DND-41 (cell line): ENCODE measurements around the gene KHDRBS2.

Source experiments
- ATAC-seq: fragments of 200-7000 bp; cut with Tn5 transposase; 3 replicates; pipeline ENCODE4 v1.9.1; 2021; ENCODE audit warnings: low read depth; ENCODE audit not compliant: insufficient read depth
- DNase-seq: peaks from one replicate; pipeline ENCODE4 v3.0.0-alpha.2; 2020
- H2AFZ ChIP-seq: 2 replicates; pipeline ENCODE4 v1.6.0; 2012; ENCODE audit warnings: low read depth, low read length
- H3K27ac ChIP-seq: 2 replicates; pipeline ENCODE4 v1.5.1; 2012; ENCODE audit warnings: low read length, inconsistent platforms
- H3K27me3 ChIP-seq: fragments of 200-600 bp; sonication (generic); 2 replicates; pipeline ENCODE4 v1.6.0; 2012; ENCODE audit warnings: low read length, mild to moderate bottlenecking, inconsistent platforms; ENCODE audit not compliant: insufficient read depth, poor library complexity
- H3K36me3 ChIP-seq: 2 replicates; pipeline ENCODE4 v1.5.1; 2012; ENCODE audit warnings: low read length, inconsistent platforms; ENCODE audit not compliant: insufficient read depth
- H3K4me1 ChIP-seq: 2 replicates; pipeline ENCODE4 v1.5.1; 2012; ENCODE audit warnings: mild to moderate bottlenecking, low read length; ENCODE audit not compliant: insufficient read depth
- H3K4me2 ChIP-seq: 2 replicates; pipeline ENCODE4 v1.6.0; 2012; ENCODE audit warnings: mild to moderate bottlenecking, moderate library complexity, low read length, inconsistent platforms; ENCODE audit not compliant: insufficient read depth
- H3K4me3 ChIP-seq, 2 experiments: fragments of 200-600 bp in 1 of 2; shearing (Covaris generic) in 1 of 2; 2 replicates each; pipeline ENCODE4 v1.5.1; 2012 to 2016; ENCODE audit warnings: inconsistent platforms in 2 of 2, low read length in 2 of 2, mild to moderate bottlenecking in 2 of 2, low read depth in 1 of 2, moderate library complexity in 1 of 2
- H3K79me2 ChIP-seq: 2 replicates; pipeline ENCODE4 v1.6.0; 2012; ENCODE audit warnings: low read length, inconsistent platforms; ENCODE audit not compliant: insufficient read depth
- H3K9ac ChIP-seq: 2 replicates; pipeline ENCODE4 v1.6.0; 2012; ENCODE audit warnings: low read depth, mild to moderate bottlenecking, inconsistent platforms, low read length, moderate library complexity
- H3K9me3 ChIP-seq: 2 replicates; pipeline ENCODE4 v1.5.1; 2012; ENCODE audit warnings: low read length, moderate library complexity, mild to moderate bottlenecking, inconsistent platforms; ENCODE audit not compliant: insufficient read depth, severe bottlenecking
- H4K20me1 ChIP-seq: 2 replicates; pipeline ENCODE4 v1.6.0; 2012; ENCODE audit warnings: low read length; ENCODE audit not compliant: insufficient read depth
- CTCF ChIP-seq: IDR thresholded peaks from 2 replicates; pipeline ENCODE4 v1.5.1; 2012; ENCODE audit warnings: borderline replicate concordance, low read length, moderate library complexity, mild to moderate bottlenecking; ENCODE audit not compliant: poor library complexity, severe bottlenecking; ENCODE audit errors: extremely low read depth
- EZH2 ChIP-seq: IDR thresholded peaks from 3 replicates; pipeline ENCODE4 v1.6.1; 2012; ENCODE audit warnings: borderline replicate concordance, low read depth, mild to moderate bottlenecking, moderate library complexity, low read length, inconsistent platforms; ENCODE audit not compliant: severe bottlenecking

Gene KHDRBS2

GRCh38 chr6:62009445-62009844 is 276.6 kb downstream of the KHDRBS2 start:
- H3K27ac ChIP-seq: no peak overlapping the region
- no peaks in the 10 kb centered on the region for H3K9me3 ChIP-seq
- no peaks in the 10 kb centered on the region for H3K27me3 ChIP-seq
- DNase-seq: no peak
- H3K4me2 ChIP-seq: no peak overlapping the region
- no peak overlapping the region for H3K4me3 ChIP-seq
- no peaks in the 10 kb centered on the region for H3K4me1 ChIP-seq
- no peaks in the 10 kb centered on the region for H4K20me1 ChIP-seq
- no peaks in the 10 kb centered on the region for H3K79me2 ChIP-seq
- no peaks in the 10 kb centered on the region for H3K36me3 ChIP-seq
- no peak for ATAC-seq
- H3K9ac ChIP-seq: no peak overlapping the region
- H2AFZ ChIP-seq: no peak overlapping the region
- TF ChIP-seq CTCF (no peak), EZH2 (no peak)

DNA sequence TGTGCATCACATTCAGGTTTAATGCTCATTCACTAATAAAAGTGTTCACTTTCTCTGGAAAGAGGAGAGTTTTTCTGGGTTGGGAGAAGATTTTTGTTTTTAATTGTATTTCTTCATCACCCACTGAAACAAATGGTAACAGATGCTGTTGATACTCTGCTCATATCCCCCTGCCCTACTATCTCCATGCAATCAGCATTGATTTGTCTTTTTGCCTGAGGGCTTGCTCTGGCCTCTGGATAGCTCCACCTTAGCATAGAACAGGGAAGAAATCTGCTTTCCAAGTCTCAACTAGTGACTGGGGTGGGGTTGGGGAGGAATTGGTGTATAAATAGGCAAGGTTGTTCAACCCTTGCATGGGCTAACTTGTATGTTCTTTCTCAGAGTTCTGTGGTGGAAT is 296.4 kb downstream of the KHDRBS2 start:
- no peaks in the 10 kb centered on the region for H3K4me1 ChIP-seq
- no peak overlapping the region for H2AFZ ChIP-seq
- ATAC-seq (no peak), DNase-seq (no peak)
- no peak overlapping the region for H3K4me2 ChIP-seq
- no peaks in the 10 kb centered on the region for H4K20me1 ChIP-seq
- H3K36me3 ChIP-seq: no peaks in the 10 kb centered on the region
- H3K27ac ChIP-seq: no peak overlapping the region
- H3K9ac ChIP-seq: no peak overlapping the region
- no peaks in the 10 kb centered on the region for H3K27me3 ChIP-seq
- TF ChIP-seq EZH2: no peak
- TF ChIP-seq CTCF: no peak
- H3K79me2 ChIP-seq: no peaks in the 10 kb centered on the region
- H3K4me3 ChIP-seq: no peak overlapping the region
- H3K9me3 ChIP-seq: no peaks in the 10 kb centered on the region

- ATAC-seq: no peak
- H3K27ac ChIP-seq: no peak overlapping the region
- no peaks in the 10 kb centered on the region for H3K9me3 ChIP-seq
- H3K27me3 ChIP-seq: no peaks in the 10 kb centered on the region
- H3K4me2 ChIP-seq: no peak overlapping the region
- no peak overlapping the region for H3K4me3 ChIP-seq
- H3K9ac ChIP-seq: no peak overlapping the region
- no peaks in the 10 kb centered on the region for H3K79me2 ChIP-seq
- no peak for DNase-seq
- no peaks in the 10 kb centered on the region for H3K4me1 ChIP-seq
- no peaks in the 10 kb centered on the region for H4K20me1 ChIP-seq
- no peaks in the 10 kb centered on the region for H3K36me3 ChIP-seq
- H2AFZ ChIP-seq: no peak overlapping the region
- TF ChIP-seq CTCF (no peak), EZH2 (no peak)
These were observed 305.4 kb downstream of the KHDRBS2 start for GRCh38 chr6:61980622-61981021.

- H3K4me3 ChIP-seq: no peak overlapping the region
- no peaks in the 10 kb centered on the region for H3K4me1 ChIP-seq
- no peak overlapping the region for H3K4me2 ChIP-seq
- H3K9me3 ChIP-seq: no peaks in the 10 kb centered on the region
- H2AFZ ChIP-seq: no peak overlapping the region
- no peak overlapping the region for H3K27ac ChIP-seq
- no peak for TF ChIP-seq EZH2
- TF ChIP-seq CTCF: no peak
- ATAC-seq: no peak
- H3K27me3 ChIP-seq: no peaks in the 10 kb centered on the region
- H4K20me1 ChIP-seq: no peaks in the 10 kb centered on the region
- H3K36me3 ChIP-seq: no peaks in the 10 kb centered on the region
- DNase-seq: no peak
- no peaks in the 10 kb centered on the region for H3K79me2 ChIP-seq
- H3K9ac ChIP-seq: no peak overlapping the region
These were observed 308.1 kb downstream of the KHDRBS2 start for GRCh38 chr6:61977947-61978346.
